Measurements from ENCODE around the gene RAB27B. TPM values are rescaled to one million over a fixed set of nuclear protein-coding genes. Genes with fewer than 3 reads are reported as not detected.

RAB27B gene
- total and polyA plus RNA-seq, 8 donors, result 1.8 to 102 (median 17.0) TPM

GRCh38 chr18:54916507-54916906 lies 88.2 kb downstream of the RAB27B start:
- no peak overlapping the region for H3K27ac ChIP-seq
- no peak for DNase-seq
- H3K4me3 ChIP-seq, result no peak overlapping the region
- H3K9me3 ChIP-seq, result no peaks in the 10 kb centered on the region
- H3K4me1 ChIP-seq, result no peaks in the 10 kb centered on the region
- TF ChIP-seq POLR2A (IDR thresholded peaks at IDR 0.05), result no peak
- no peak for TF ChIP-seq POLR2AphosphoS5 (IDR thresholded peaks at IDR 0.05)
- no peak for TF ChIP-seq CTCF (IDR thresholded peaks at IDR 0.05)
- no peak for TF ChIP-seq EP300 (IDR thresholded peaks at IDR 0.05)
- no peaks in the 10 kb centered on the region for H3K27me3 ChIP-seq
- WGBS, 5 donors, result 87 to 97% (median 92%) methylated on average over 3 of the region's 3 CpGs
- H3K36me3 ChIP-seq, result peaks cover 0 to 57% (median 21%) of the 10 kb centered on the region in 4 donors
- intact Hi-C loops (cut with DNase I; ENCODE audit: low total_unique reads), result no loop called here

- intact Hi-C loops (cut with DNase I; ENCODE audit: low total_unique reads), result no loop called here
- H3K4me3 ChIP-seq, result no peak overlapping the region
- peak in 1 of 2 donors; percentile 14 for DNase-seq
- no peaks in the 10 kb centered on the region for H3K9me3 ChIP-seq
- no peaks in the 10 kb centered on the region for H3K4me1 ChIP-seq
- H3K27ac ChIP-seq, result no peak overlapping the region
- H3K27me3 ChIP-seq, result no peaks in the 10 kb centered on the region
- 86 to 93% (median 88%) methylated on average over 4 of the region's 4 CpGs for WGBS, 5 donors
- no peak for TF ChIP-seq EP300 (IDR thresholded peaks at IDR 0.05)
- TF ChIP-seq POLR2A (IDR thresholded peaks at IDR 0.05), result no peak
- TF ChIP-seq POLR2AphosphoS5 (IDR thresholded peaks at IDR 0.05), result no peak
- no peak for TF ChIP-seq CTCF (IDR thresholded peaks at IDR 0.05)
- H3K36me3 ChIP-seq, result peaks cover 0 to 65% (median 23%) of the 10 kb centered on the region in 4 donors
These were observed 89.8 kb downstream of the RAB27B start for GRCh38 chr18:54918060-54918459.

- Histone ChIP-seq H3K4me1 (no peaks in the 10 kb centered on the region), H3K4me3 (no peak overlapping the region), H3K27me3 (no peaks in the 10 kb centered on the region), H3K27ac (no peak overlapping the region), H3K36me3 (peaks cover 0 to 57% (median 18%) of the 10 kb centered on the region in 4 donors), H3K9me3 (no peaks in the 10 kb centered on the region)
- intact Hi-C loops (cut with DNase I; ENCODE audit: low total_unique reads), result no loop called here
- no peak for TF ChIP-seq EP300 (IDR thresholded peaks at IDR 0.05)
- no peak for TF ChIP-seq POLR2AphosphoS5 (IDR thresholded peaks at IDR 0.05)
- no peak for TF ChIP-seq CTCF (IDR thresholded peaks at IDR 0.05)
- no peak for TF ChIP-seq POLR2A (IDR thresholded peaks at IDR 0.05)
- no peak for DNase-seq
- WGBS, 5 donors, result 83 to 96% (median 96%) methylated on average over 6 of the region's 6 CpGs
These were observed 91.1 kb downstream of the RAB27B start for GRCh38 chr18:54919412-54919811.

- Histone ChIP-seq H3K27me3 (no peaks in the 10 kb centered on the region), H3K4me3 (no peak overlapping the region), H3K4me1 (no peaks in the 10 kb centered on the region), H3K36me3 (peaks cover 0 to 61% (median 22%) of the 10 kb centered on the region in 4 donors), H3K27ac (no peak overlapping the region), H3K9me3 (no peaks in the 10 kb centered on the region)
- no peak for DNase-seq
- 66 to 92% (median 84%) methylated on average over 4 of the region's 4 CpGs for WGBS, 5 donors
- intact Hi-C loops (cut with DNase I; ENCODE audit: low total_unique reads), result no loop called here
- TF ChIP-seq POLR2AphosphoS5 (IDR thresholded peaks at IDR 0.05) (no peak), EP300 (IDR thresholded peaks at IDR 0.05) (no peak), CTCF (IDR thresholded peaks at IDR 0.05) (no peak), POLR2A (IDR thresholded peaks at IDR 0.05) (no peak)
These were observed 95.2 kb downstream of the RAB27B start for GRCh38 chr18:54923339-54923956.
